ENCODE results near the gene NPHP4.

- TF ChIP-seq CTCF (optimal IDR thresholded peaks at IDR 0.05 in 1 of 3, IDR thresholded peaks at IDR 0.05 in 1 of 3, conservative IDR thresholded peaks at IDR 0.05 in 1 of 3; ENCODE audit: extremely low read depth in 1 of 3, insufficient read depth in 2 of 3, low read length in 3 of 3) (peak in 1 of 3 experiments; percentile 13), EZH2 (IDR thresholded peaks at IDR 0.05; ENCODE audit: low read length) (no peak)
These were observed 18.5 kb downstream of the NPHP4 start for GRCh38 chr1:5973771-5974170.
